Activated CD4-positive, alpha-beta T cell treated with anti-CD3 and anti-CD28 coated beads, Interleukin-2, Interleukin-4, amounts not matched to agents 100 ng/mL and 50 ng/mL, durations not matched to agents 16 hours and 8 hours (primary cell): ENCODE measurements around the gene SLITRK3.

Experiments used
- DNase-seq: peaks from one replicate; pipeline ENCODE4 v3.0.0-alpha.2; 2020; ENCODE audit warnings: low spot score

SLITRK3 gene

GRCh38 chr3:165195640-165196576, at the start of gene SLITRK3:
Gene SLITRK3, minus strand, starts transcription at chr3:165196384. Its CDS starts 5,554 bp downstream, at chr3:165190830.
- DNase-seq: no peak

GRCh38 chr3:165243597-165243996, 47.4 kb upstream of the SLITRK3 start:
- no peak for DNase-seq

- DNase-seq: no peak
Measured at GRCh38 chr3:165233501-165234195, 37.5 kb upstream of the SLITRK3 start.

GRCh38 chr3:165225604-165226003, 29.4 kb upstream of the SLITRK3 start:
- no peak for DNase-seq

- DNase-seq: no peak
Measured at GRCh38 chr3:165217739-165218138, 21.6 kb upstream of the SLITRK3 start.

- DNase-seq: no peak
Measured at GRCh38 chr3:165212580-165212979, 16.4 kb upstream of the SLITRK3 start.

- DNase-seq: no peak
Measured at GRCh38 chr3:165211721-165212120, 15.5 kb upstream of the SLITRK3 start.

GRCh38 chr3:165210727-165211126, 14.5 kb upstream of the SLITRK3 start:
- DNase-seq: no peak

- no peak for DNase-seq
Measured at GRCh38 chr3:165210132-165210531, 13.9 kb upstream of the SLITRK3 start.

- DNase-seq: peak; percentile 51
Measured at GRCh38 chr3:165206454-165207266, 10.5 kb upstream of the SLITRK3 start.

GRCh38 chr3:165204445-165204844, 8.3 kb upstream of the SLITRK3 start:
- no peak for DNase-seq

- no peak for DNase-seq
Measured at GRCh38 chr3:165202995-165203394, 6.8 kb upstream of the SLITRK3 start.

GRCh38 chr3:165201964-165202363, 5.8 kb upstream of the SLITRK3 start:
- DNase-seq: no peak

GRCh38 chr3:165197481-165197800, 1.3 kb upstream of the SLITRK3 start:
- no peak for DNase-seq

GRCh38 chr3:165196577-165197480, 645 bp upstream of the SLITRK3 start:
- no peak for DNase-seq

GRCh38 chr3:165195241-165195639, 944 bp downstream of the SLITRK3 start:
- DNase-seq: no peak

GRCh38 chr3:165194511-165195240, 1.5 kb downstream of the SLITRK3 start:
- DNase-seq: no peak

- no peak for DNase-seq
Measured at GRCh38 chr3:165193366-165194254, 2.6 kb downstream of the SLITRK3 start.

- no peak for DNase-seq
Measured at GRCh38 chr3:165192610-165193192, 3.5 kb downstream of the SLITRK3 start.
